ENCODE measurements around the gene PUM2. TPM values are rescaled to one million over a fixed set of nuclear protein-coding genes. Genes with fewer than 3 reads are reported as not detected.
"Not testable (repeated sequence)": the region's sequence is repeated elsewhere in the genome, so short reads cannot be mapped to it uniquely, and the experiment has no call there.

Gene PUM2
- total RNA-seq, 4 donors from 2014 or later, result 61.2 to 88.3 (median 74.8) TPM

DNA sequence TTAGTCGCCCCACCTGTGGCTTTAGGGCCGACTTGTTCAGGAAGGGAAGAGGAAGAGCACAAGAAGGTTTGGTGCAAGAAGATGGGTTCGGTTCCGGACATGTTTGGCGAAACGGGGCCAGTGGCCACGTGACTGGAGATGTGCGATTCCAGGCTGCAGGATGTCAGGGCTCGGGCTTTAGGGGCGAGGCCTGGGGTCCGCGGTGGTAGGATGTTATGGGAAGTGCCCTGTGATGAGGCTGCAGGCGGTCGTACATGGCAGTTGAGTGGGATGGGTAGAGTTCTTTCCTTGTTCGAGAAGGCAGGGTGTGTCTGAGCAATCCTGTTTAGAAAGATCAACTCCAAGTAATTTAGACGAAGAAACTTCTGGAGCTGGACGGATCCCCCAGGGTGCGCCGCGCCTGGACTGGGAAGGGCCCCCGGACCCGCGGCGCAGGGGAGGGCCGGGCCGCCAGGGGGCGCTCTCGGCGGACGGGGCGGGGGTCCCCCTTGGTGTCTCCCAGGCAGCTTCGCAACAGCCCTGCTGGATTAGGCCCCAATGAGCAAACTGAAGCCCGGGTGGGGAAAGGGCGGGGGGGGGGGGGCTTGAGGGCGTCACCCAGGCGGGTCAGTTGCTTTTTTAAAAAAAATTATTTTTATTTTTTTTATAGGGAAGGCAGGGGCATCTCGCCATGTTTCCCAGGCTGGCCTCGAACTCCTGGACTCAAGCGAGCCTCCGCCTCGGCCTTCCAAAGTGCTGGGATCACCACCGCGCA lies 108.5 kb downstream of the PUM2 start:
- DNase-seq, result no peak
- TF ChIP-seq POLR2A (IDR thresholded peaks at IDR 0.05), result no peak
- TF ChIP-seq, protein P1, sequence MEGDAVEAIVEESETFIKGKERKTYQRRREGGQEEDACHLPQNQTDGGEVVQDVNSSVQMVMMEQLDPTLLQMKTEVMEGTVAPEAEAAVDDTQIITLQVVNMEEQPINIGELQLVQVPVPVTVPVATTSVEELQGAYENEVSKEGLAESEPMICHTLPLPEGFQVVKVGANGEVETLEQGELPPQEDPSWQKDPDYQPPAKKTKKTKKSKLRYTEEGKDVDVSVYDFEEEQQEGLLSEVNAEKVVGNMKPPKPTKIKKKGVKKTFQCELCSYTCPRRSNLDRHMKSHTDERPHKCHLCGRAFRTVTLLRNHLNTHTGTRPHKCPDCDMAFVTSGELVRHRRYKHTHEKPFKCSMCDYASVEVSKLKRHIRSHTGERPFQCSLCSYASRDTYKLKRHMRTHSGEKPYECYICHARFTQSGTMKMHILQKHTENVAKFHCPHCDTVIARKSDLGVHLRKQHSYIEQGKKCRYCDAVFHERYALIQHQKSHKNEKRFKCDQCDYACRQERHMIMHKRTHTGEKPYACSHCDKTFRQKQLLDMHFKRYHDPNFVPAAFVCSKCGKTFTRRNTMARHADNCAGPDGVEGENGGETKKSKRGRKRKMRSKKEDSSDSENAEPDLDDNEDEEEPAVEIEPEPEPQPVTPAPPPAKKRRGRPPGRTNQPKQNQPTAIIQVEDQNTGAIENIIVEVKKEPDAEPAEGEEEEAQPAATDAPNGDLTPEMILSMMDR (IDR thresholded peaks at IDR 0.05), result peak in 4 of 6 experiments; percentile 14 to 37 (median 34)

GRCh38 chr2:20240291-20240690 lies 110.4 kb downstream of the PUM2 start:
- H3K27me3 ChIP-seq, DNase-seq, H3K4me3 ChIP-seq, H3K36me3 ChIP-seq, H3K27ac ChIP-seq, H3K9me3 ChIP-seq: not testable (repeated sequence)
- peaks cover 0 to 15% (median 0%) of the 10 kb centered on the region in 4 donors for H3K4me1 ChIP-seq

More for the DNA sequence above, 108.5 kb downstream of the PUM2 start:
- Histone ChIP-seq H3K36me3 (peaks cover 0 to 3% (median 0%) of the 10 kb centered on the region in 3 donors), H3K27me3 (no peaks in the 10 kb centered on the region), H3K4me3 (no peak overlapping the region), H3K27ac (no peak overlapping the region), H3K4me1 (peaks cover 0 to 4% (median 0%) of the 10 kb centered on the region in 4 donors), H3K9me3 (no peaks in the 10 kb centered on the region)

- peaks cover 0 to 13% (median 0%) of the 10 kb centered on the region in 4 donors for H3K4me1 ChIP-seq
- no peaks in the 10 kb centered on the region for H3K27me3 ChIP-seq
- H3K4me3 ChIP-seq, result no peak overlapping the region
- no peaks in the 10 kb centered on the region for H3K9me3 ChIP-seq
- H3K27ac ChIP-seq, result no peak overlapping the region
- TF ChIP-seq, protein P1 (IDR thresholded peaks at IDR 0.05), result no peak
- no peaks in the 10 kb centered on the region for H3K36me3 ChIP-seq
- no peak for DNase-seq
Observed at GRCh38 chr2:20236496-20236895, 114.1 kb downstream of the PUM2 start.

DNA sequence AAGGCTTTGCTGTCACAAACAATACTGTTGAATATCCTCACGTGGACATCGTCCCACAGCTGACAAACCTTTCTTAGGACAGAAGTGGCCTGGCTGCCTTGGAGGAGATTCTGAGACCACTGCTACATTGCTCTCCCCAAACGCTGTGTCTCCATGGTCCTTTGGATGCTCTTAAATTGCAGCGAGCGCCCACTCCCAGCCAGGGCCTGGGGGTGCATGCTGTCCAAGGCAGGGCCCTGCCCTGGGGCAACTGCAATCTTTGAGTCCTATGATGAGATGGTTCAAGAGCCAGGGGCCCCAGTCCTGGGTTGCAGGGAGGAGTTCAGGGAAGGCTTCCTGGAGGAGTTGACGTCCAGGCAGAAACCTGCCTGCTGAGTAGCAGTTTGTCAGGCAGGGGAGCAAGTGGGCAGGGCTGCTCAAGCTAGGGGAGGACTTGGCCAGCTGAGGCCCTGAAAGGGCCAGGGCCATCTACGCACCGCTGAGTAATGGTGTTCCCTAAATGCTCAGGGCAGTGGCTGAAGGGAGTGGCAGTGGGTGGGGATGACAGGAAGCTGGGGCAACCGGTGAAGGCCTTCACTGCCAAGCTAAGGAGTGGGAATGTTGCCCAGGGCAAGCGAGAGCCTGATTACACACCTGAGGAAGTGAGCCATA lies 114.9 kb downstream of the PUM2 start:
- no peaks in the 10 kb centered on the region for H3K27me3 ChIP-seq
- H3K36me3 ChIP-seq, result no peaks in the 10 kb centered on the region
- TF ChIP-seq, protein P1 (IDR thresholded peaks at IDR 0.05), result no peak
- TF ChIP-seq POLR2A (IDR thresholded peaks at IDR 0.05), result no peak
- peak in 2 of 3 donors; percentile 75 to 85 for DNase-seq
- H3K4me3 ChIP-seq, result no peak overlapping the region
- peaks cover 0 to 18% (median 0%) of the 10 kb centered on the region in 4 donors for H3K4me1 ChIP-seq
- H3K27ac ChIP-seq, result peak overlapping the region in 1 of 4 donors; percentile 28
- no peaks in the 10 kb centered on the region for H3K9me3 ChIP-seq

GRCh38 chr2:20234597-20234996 lies 116.0 kb downstream of the PUM2 start:
- H3K27ac ChIP-seq, H3K36me3 ChIP-seq, DNase-seq, H3K4me3 ChIP-seq, H3K27me3 ChIP-seq, H3K9me3 ChIP-seq: not testable (repeated sequence)
- peaks cover 0 to 18% (median 0%) of the 10 kb centered on the region in 4 donors for H3K4me1 ChIP-seq

DNA sequence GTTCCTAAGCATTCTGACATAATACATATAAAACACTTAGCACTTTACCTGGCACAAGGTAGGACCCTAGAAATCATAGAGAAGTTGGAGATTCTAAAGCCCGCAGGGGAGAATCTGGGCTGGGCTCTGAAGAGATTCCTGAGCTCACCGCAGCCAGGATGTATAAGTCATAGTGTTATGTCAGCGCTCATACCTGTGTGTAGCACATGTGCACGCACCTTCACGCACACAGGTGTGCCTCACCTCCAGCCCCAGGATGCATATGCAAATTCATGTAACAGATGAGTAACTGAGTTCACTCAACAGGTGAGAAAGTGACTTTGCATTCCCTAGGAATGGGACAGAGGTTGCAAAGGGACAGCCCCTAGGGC lies 117.8 kb downstream of the PUM2 start:
- H3K27ac ChIP-seq, result no peak overlapping the region
- no peak for TF ChIP-seq POLR2A (IDR thresholded peaks at IDR 0.05)
- TF ChIP-seq, protein P1 (IDR thresholded peaks at IDR 0.05), result no peak
- no peak for DNase-seq

More for the DNA sequence above, 117.8 kb downstream of the PUM2 start:
- H3K9me3 ChIP-seq, result no peaks in the 10 kb centered on the region
- no peak overlapping the region for H3K4me3 ChIP-seq
- H3K4me1 ChIP-seq, result peaks cover 0 to 18% (median 0%) of the 10 kb centered on the region in 4 donors
- no peaks in the 10 kb centered on the region for H3K36me3 ChIP-seq
- H3K27me3 ChIP-seq, result no peaks in the 10 kb centered on the region
